ENCODE results near the gene WDR81.
"Not testable (repeated sequence)": the region's sequence is repeated elsewhere in the genome, so short reads cannot be mapped to it uniquely, and the experiment has no call there.

DNA sequence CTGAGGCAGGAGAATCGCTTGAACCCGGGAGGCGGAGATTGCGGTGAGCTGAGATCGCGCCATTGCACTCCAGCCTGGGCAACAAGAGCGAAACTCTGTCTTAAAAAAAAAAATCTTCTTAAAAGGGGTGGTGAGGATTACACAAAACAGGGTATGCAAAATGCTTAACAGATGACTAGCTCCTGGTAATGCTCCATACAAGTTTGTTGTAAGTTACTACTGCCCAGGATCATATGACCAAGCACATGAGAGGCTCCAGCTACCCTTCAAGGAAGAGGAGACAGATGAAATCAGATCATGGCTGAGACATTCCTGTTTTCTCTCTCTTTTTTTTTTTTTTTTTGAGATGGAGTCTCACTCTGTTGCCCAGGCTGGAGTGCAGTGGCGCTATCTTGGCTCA lies 2.5 kb upstream of the WDR81 start:
- TF ChIP-seq, protein P1, sequence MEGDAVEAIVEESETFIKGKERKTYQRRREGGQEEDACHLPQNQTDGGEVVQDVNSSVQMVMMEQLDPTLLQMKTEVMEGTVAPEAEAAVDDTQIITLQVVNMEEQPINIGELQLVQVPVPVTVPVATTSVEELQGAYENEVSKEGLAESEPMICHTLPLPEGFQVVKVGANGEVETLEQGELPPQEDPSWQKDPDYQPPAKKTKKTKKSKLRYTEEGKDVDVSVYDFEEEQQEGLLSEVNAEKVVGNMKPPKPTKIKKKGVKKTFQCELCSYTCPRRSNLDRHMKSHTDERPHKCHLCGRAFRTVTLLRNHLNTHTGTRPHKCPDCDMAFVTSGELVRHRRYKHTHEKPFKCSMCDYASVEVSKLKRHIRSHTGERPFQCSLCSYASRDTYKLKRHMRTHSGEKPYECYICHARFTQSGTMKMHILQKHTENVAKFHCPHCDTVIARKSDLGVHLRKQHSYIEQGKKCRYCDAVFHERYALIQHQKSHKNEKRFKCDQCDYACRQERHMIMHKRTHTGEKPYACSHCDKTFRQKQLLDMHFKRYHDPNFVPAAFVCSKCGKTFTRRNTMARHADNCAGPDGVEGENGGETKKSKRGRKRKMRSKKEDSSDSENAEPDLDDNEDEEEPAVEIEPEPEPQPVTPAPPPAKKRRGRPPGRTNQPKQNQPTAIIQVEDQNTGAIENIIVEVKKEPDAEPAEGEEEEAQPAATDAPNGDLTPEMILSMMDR (IDR thresholded peaks at IDR 0.05), result not testable (repeated sequence)
- not testable (repeated sequence) for TF ChIP-seq POLR2A (IDR thresholded peaks at IDR 0.05)

Measured in adrenal gland (tissue), 5 donors.